Loucy (cell line): Measurements from ENCODE around the gene NAT16.

Experiments used
- H2AFZ ChIP-seq: fragments of 200-600 bp; sonication (generic); 2 replicates; pipeline ENCODE4 v1.6.0; 2016; ENCODE audit warnings: antibody characterized with exemption, mild to moderate bottlenecking, low read length, moderate library complexity
- H3F3A ChIP-seq: fragments of 200-600 bp; 2 replicates; pipeline ENCODE4 v1.6.0; 2016; ENCODE audit warnings: antibody characterized with exemption, low read depth, mild to moderate bottlenecking
- H3K27me3 ChIP-seq: fragments of 200-600 bp; sonication (generic); 2 replicates; pipeline ENCODE4 v1.6.1; 2014; ENCODE audit warnings: low read length, mild to moderate bottlenecking; ENCODE audit not compliant: insufficient read depth, poor library complexity, severe bottlenecking
- H3K36me3 ChIP-seq: fragments of 200-600 bp; sonication (generic); 2 replicates; pipeline ENCODE4 v1.6.1; 2016; ENCODE audit warnings: low read length; ENCODE audit not compliant: insufficient read depth
- H3K4me1 ChIP-seq: fragments of 200-600 bp; sonication (generic); 2 replicates; pipeline ENCODE4 v1.5.1; 2014; ENCODE audit warnings: low read length, mild to moderate bottlenecking; ENCODE audit not compliant: insufficient read depth, poor library complexity, severe bottlenecking
- H3K4me2 ChIP-seq: fragments of 200-600 bp; sonication (generic); 2 replicates; pipeline ENCODE4 v1.6.0; 2014; ENCODE audit warnings: antibody characterized with exemption, low read length, low read depth, mild to moderate bottlenecking; ENCODE audit not compliant: poor library complexity, severe bottlenecking
- H3K4me3 ChIP-seq: fragments of 200-600 bp; sonication (generic); 2 replicates; pipeline ENCODE4 v1.5.1; 2014; ENCODE audit warnings: low read length, mild to moderate bottlenecking, mixed read lengths; ENCODE audit not compliant: poor library complexity, severe bottlenecking
- H3K79me2 ChIP-seq: fragments of 200-600 bp; sonication (generic); 2 replicates; pipeline ENCODE4 v1.6.1; 2014; ENCODE audit warnings: low read length; ENCODE audit not compliant: insufficient read depth
- H3K9ac ChIP-seq: fragments of 200-600 bp; sonication (generic); 2 replicates; pipeline ENCODE4 v1.6.0; 2014; ENCODE audit warnings: mild to moderate bottlenecking, low read depth, low read length, moderate library complexity; ENCODE audit not compliant: poor library complexity, severe bottlenecking
- H3K9me2 ChIP-seq: fragments of 200-600 bp; sonication (generic); replicated peaks from 2 replicates; pipeline ENCODE4 v1.6.1; 2016; ENCODE audit warnings: low read depth, low read length, mixed read lengths
- H3K9me3 ChIP-seq: fragments of 200-600 bp; sonication (generic); 2 replicates; pipeline ENCODE4 v1.6.1; 2014; ENCODE audit warnings: mild to moderate bottlenecking, antibody characterized with exemption, low read length, low read depth; ENCODE audit not compliant: insufficient read depth
- H4K20me1 ChIP-seq: fragments of 200-600 bp; sonication (generic); 2 replicates; pipeline ENCODE4 v1.6.0; 2014; ENCODE audit warnings: antibody characterized with exemption, low read length, mild to moderate bottlenecking; ENCODE audit not compliant: insufficient read depth, poor library complexity, severe bottlenecking
- EZH2phosphoT487 ChIP-seq: fragments of 200-600 bp; IDR thresholded peaks from 2 replicates; pipeline ENCODE4 v1.6.1; 2018; ENCODE audit warnings: antibody characterized with exemption, mild to moderate bottlenecking, moderate library complexity, borderline replicate concordance
- TF ChIP-seq, protein P1 (sequence below): fragments of 200-600 bp; sonication (generic); conservative IDR thresholded peaks from 2 replicates; pipeline ENCODE4 v1.5.1; 2014; ENCODE audit warnings: mild to moderate bottlenecking, antibody characterized with exemption, low read length

NAT16 gene

DNA sequence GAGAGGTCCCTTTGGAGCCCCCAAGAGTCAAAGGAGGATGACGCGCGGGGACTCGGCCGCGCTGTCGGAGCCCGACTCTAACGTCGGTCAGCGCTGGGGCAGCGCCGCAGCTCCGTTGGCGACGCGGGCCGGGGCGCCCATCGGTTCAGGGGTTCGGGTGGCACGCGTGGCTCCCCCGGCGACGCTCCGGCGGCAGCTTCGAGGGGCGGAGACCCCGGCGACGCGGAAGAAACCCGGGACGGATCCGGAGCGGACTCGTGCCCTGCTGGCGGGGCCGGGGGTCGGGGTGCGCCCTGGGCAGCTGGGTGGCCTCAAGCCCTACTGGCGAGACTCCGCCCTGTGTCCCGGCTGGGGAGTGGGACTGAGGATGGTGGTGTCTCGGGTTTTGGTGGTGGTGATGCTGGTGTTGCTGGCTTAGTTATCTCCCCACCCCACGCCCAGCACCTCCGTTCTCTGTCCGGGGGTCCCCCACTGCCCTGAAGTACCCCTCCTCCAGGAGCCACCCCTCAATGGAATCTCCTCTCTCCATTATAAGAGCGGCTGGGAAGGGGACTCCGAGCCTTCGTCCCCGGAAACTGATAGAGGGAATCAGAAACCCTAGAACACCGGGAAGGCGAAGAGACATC lies at the start of gene NAT16:
Gene NAT16 (minus strand): TSS at position 164 of the 626 bp plus-strand sequence. CDS start 5,486 bp downstream, outside the sequence.
- no peaks in the 10 kb centered on the region for H3K27me3 ChIP-seq
- no peaks in the 10 kb centered on the region for H3K9me3 ChIP-seq
- H3K4me3 ChIP-seq: no peak within 1 kb of the TSS
- no peak within 1 kb of the TSS for H3K4me2 ChIP-seq
- H2AFZ ChIP-seq: no peak within 1 kb of the TSS
- no peaks in the 10 kb centered on the region for H3K9me2 ChIP-seq
- no peaks in the 10 kb centered on the region for H3K4me1 ChIP-seq
- H3K9ac ChIP-seq: no peak within 1 kb of the TSS
- H3F3A ChIP-seq: no peaks in the 10 kb centered on the region
- no peaks in the 10 kb centered on the region for H4K20me1 ChIP-seq
- TF ChIP-seq, protein P1, sequence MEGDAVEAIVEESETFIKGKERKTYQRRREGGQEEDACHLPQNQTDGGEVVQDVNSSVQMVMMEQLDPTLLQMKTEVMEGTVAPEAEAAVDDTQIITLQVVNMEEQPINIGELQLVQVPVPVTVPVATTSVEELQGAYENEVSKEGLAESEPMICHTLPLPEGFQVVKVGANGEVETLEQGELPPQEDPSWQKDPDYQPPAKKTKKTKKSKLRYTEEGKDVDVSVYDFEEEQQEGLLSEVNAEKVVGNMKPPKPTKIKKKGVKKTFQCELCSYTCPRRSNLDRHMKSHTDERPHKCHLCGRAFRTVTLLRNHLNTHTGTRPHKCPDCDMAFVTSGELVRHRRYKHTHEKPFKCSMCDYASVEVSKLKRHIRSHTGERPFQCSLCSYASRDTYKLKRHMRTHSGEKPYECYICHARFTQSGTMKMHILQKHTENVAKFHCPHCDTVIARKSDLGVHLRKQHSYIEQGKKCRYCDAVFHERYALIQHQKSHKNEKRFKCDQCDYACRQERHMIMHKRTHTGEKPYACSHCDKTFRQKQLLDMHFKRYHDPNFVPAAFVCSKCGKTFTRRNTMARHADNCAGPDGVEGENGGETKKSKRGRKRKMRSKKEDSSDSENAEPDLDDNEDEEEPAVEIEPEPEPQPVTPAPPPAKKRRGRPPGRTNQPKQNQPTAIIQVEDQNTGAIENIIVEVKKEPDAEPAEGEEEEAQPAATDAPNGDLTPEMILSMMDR: no peak
- no peak for TF ChIP-seq EZH2phosphoT487
- no peaks in the 10 kb centered on the region for H3K36me3 ChIP-seq
- H3K79me2 ChIP-seq: no peaks in the 10 kb centered on the region

DNA sequence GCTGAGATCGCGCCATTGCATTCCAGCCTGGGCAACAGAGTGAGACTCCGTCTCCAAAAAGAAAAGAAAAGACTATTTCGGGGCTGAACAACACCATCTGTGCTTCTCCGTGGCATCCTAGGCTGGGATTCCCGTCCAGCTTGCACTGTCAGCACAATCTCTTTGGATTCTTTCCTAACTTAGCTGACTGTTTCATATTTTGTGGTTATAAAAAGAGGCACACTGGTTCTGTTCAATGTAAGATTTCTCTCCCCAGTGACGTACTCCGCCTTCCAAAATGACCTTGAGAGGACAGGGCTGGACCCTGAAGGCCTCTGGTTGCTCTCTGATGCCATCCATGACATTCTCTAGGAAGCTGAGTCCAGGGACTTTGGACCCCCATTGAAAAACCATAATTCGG lies 46.6 kb upstream of the NAT16 start:
- H2AFZ ChIP-seq: no peak overlapping the region
- no peaks in the 10 kb centered on the region for H3K9me2 ChIP-seq
- H3F3A ChIP-seq: no peaks in the 10 kb centered on the region
- no peak overlapping the region for H3K4me2 ChIP-seq
- no peaks in the 10 kb centered on the region for H3K36me3 ChIP-seq
- H3K27me3 ChIP-seq: no peaks in the 10 kb centered on the region
- H3K4me1 ChIP-seq: no peaks in the 10 kb centered on the region
- no peaks in the 10 kb centered on the region for H3K9me3 ChIP-seq
- H3K79me2 ChIP-seq: no peaks in the 10 kb centered on the region
- no peak overlapping the region for H3K9ac ChIP-seq
- no peaks in the 10 kb centered on the region for H4K20me1 ChIP-seq
- no peak overlapping the region for H3K4me3 ChIP-seq
- no peak for TF ChIP-seq EZH2phosphoT487
- TF ChIP-seq, protein P1: no peak

DNA sequence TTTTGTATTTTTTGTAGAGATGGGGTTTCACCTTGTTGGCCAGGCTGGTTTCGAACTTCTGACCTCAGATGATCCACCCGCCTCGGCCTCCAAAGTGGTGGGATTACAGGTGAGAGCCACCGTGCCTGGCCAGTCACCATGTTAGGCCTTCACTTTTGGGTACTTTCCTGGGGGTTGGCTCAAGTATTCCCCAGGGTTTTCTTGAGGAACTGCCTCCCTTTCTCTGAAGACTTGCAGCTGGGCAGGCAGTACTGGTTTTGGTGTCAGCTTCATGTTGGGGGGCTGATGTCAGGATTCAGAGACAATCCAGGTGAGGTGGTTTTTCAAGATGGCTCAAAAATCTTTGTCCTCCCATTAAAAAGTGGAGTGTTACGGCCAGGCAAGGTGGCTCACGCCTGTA lies 45.6 kb upstream of the NAT16 start:
- peaks cover 6% of the 10 kb centered on the region; the same call in 1 of the 2 replicates for H3K79me2 ChIP-seq
- no peaks in the 10 kb centered on the region for H3K9me3 ChIP-seq
- TF ChIP-seq, protein P1: no peak
- no peak for TF ChIP-seq EZH2phosphoT487
- H3F3A ChIP-seq: no peaks in the 10 kb centered on the region
- H3K4me3 ChIP-seq: no peak overlapping the region
- no peaks in the 10 kb centered on the region for H3K9me2 ChIP-seq
- no peak overlapping the region for H3K4me2 ChIP-seq
- no peaks in the 10 kb centered on the region for H3K27me3 ChIP-seq
- H3K4me1 ChIP-seq: no peaks in the 10 kb centered on the region
- no peak overlapping the region for H2AFZ ChIP-seq
- no peak overlapping the region for H3K9ac ChIP-seq
- no peaks in the 10 kb centered on the region for H4K20me1 ChIP-seq
- no peaks in the 10 kb centered on the region for H3K36me3 ChIP-seq
